HG03095 (cell line): ENCODE measurements around the gene IMPG1.

Experiments
- ATAC-seq: cut with Tn5 transposase; IDR thresholded peaks from one replicate; pipeline ENCODE4 v1.9.1; 2021; ENCODE audit warnings: moderate library complexity; ENCODE audit not compliant: unreplicated experiment

The IMPG1 gene

GRCh38 chr6:76072562-76072961 lies at the start of gene IMPG1:
Gene IMPG1 (minus strand): TSS chr6:76072662. CDS start chr6:76072488, 174 bp downstream.
- ATAC-seq: no peak

- no peak for ATAC-seq
Observed at GRCh38 chr6:76120302-76120701, 47.8 kb upstream of the IMPG1 start.

- no peak for ATAC-seq
Observed at GRCh38 chr6:76073281-76073680, 819 bp upstream of the IMPG1 start.

- ATAC-seq: no peak
Observed at GRCh38 chr6:76057469-76057868, 15.0 kb downstream of the IMPG1 start.

- ATAC-seq: no peak
Observed at GRCh38 chr6:76052314-76052713, 20.1 kb downstream of the IMPG1 start.

GRCh38 chr6:76043690-76044089 lies 28.8 kb downstream of the IMPG1 start:
- ATAC-seq: no peak

GRCh38 chr6:76035713-76036112 lies 36.7 kb downstream of the IMPG1 start:
- no peak for ATAC-seq

GRCh38 chr6:76026101-76026500 lies 46.4 kb downstream of the IMPG1 start:
- no peak for ATAC-seq

GRCh38 chr6:76014626-76015530 lies 57.6 kb downstream of the IMPG1 start:
- ATAC-seq: no peak

- no peak for ATAC-seq
Observed at GRCh38 chr6:76004202-76004601, 68.3 kb downstream of the IMPG1 start.

GRCh38 chr6:76003686-76004085 lies 68.8 kb downstream of the IMPG1 start:
- no peak for ATAC-seq

- no peak for ATAC-seq
Observed at GRCh38 chr6:76003113-76003512, 69.3 kb downstream of the IMPG1 start.

GRCh38 chr6:76000629-76001028 lies 71.8 kb downstream of the IMPG1 start:
- no peak for ATAC-seq

GRCh38 chr6:75997696-75998095 lies 74.8 kb downstream of the IMPG1 start:
- ATAC-seq: no peak

GRCh38 chr6:75993236-75994162 lies 79.0 kb downstream of the IMPG1 start:
- no peak for ATAC-seq

GRCh38 chr6:75991941-75992340 lies 80.5 kb downstream of the IMPG1 start:
- ATAC-seq: no peak

GRCh38 chr6:75986935-75987334 lies 85.5 kb downstream of the IMPG1 start:
- no peak for ATAC-seq

GRCh38 chr6:75975904-75976303 lies 96.6 kb downstream of the IMPG1 start:
- no peak for ATAC-seq

GRCh38 chr6:75970093-75970492 lies 102.4 kb downstream of the IMPG1 start:
- no peak for ATAC-seq

- no peak for ATAC-seq
Observed at GRCh38 chr6:75968143-75968542, 104.3 kb downstream of the IMPG1 start.

GRCh38 chr6:75963569-75963968 lies 108.9 kb downstream of the IMPG1 start:
- ATAC-seq: no peak

GRCh38 chr6:75952128-75952527 lies 120.3 kb downstream of the IMPG1 start:
- ATAC-seq: no peak
